Fibroblast of villous mesenchyme (primary cell): ENCODE data around the gene STX19. TPM values are rescaled to one million over a fixed set of nuclear protein-coding genes. Genes with fewer than 3 reads are reported as not detected.

Experiments used
- DNase-seq: peaks from one replicate; pipeline ENCODE4 v3.0.0-alpha.2; 2010; ENCODE audit warnings: low read depth
- H3K4me3 ChIP-seq: 2 replicates; pipeline ENCODE4 v1.5.1; 2011; ENCODE audit warnings: low read depth, mild to moderate bottlenecking, low read length
- total RNA-seq: library from RNA; depleted of rRNA; stranded (reverse); fragments of >200 nt; gene quantifications from 2 replicates; pipeline ENCODE4 v1.2.3, GENCODE V29; 2012
- TF ChIP-seq, protein P1 (sequence below): IDR thresholded peaks from 2 replicates; pipeline ENCODE4 v1.5.1; 2012; ENCODE audit warnings: low read depth, mild to moderate bottlenecking, low read length; ENCODE audit not compliant: insufficient read depth

STX19 gene, protein sequence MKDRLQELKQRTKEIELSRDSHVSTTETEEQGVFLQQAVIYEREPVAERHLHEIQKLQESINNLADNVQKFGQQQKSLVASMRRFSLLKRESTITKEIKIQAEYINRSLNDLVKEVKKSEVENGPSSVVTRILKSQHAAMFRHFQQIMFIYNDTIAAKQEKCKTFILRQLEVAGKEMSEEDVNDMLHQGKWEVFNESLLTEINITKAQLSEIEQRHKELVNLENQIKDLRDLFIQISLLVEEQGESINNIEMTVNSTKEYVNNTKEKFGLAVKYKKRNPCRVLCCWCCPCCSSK
- not detected in 2 replicates for total RNA-seq

DNA sequence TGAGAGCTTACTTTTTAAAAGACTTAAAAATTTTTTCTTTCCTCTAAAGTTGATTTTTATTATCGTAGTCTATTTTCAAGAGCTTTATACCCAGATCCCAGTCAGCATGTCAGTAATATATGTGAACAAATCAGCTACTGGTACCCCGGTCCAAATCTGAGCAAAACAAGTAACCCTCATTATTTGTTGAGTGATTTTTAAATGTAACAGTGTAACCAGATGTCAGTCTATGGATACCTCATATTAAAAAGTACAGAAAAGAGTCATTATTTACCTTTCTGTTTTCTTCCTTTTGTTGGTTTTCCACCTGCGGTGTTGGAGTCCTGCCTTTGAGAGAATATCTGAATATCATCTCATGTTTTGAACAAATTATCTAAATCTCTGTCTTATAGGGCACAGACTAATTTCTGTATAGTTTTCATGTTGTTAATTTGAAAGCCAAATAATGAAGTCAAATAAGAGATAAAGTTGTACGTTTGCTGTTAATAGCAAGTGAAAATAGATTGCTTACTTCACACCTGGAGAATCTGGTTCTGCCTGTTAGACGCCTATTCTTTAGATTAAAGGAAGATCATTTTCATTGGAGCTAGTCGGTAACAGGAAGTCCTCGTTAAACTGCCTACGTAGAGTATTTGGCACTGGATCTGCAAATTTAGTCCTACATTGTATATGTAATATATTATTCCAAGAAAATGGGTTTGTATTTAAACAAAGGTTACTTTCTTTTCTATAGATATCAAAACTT lies at the start of gene STX19:
Gene STX19 (minus strand): TSS at position 505 of the 745 bp plus-strand sequence. CDS start 13,328 bp downstream, outside the sequence.
- no peak for DNase-seq
- H3K4me3 ChIP-seq, result no peak within 1 kb of the TSS
- TF ChIP-seq, protein P1, sequence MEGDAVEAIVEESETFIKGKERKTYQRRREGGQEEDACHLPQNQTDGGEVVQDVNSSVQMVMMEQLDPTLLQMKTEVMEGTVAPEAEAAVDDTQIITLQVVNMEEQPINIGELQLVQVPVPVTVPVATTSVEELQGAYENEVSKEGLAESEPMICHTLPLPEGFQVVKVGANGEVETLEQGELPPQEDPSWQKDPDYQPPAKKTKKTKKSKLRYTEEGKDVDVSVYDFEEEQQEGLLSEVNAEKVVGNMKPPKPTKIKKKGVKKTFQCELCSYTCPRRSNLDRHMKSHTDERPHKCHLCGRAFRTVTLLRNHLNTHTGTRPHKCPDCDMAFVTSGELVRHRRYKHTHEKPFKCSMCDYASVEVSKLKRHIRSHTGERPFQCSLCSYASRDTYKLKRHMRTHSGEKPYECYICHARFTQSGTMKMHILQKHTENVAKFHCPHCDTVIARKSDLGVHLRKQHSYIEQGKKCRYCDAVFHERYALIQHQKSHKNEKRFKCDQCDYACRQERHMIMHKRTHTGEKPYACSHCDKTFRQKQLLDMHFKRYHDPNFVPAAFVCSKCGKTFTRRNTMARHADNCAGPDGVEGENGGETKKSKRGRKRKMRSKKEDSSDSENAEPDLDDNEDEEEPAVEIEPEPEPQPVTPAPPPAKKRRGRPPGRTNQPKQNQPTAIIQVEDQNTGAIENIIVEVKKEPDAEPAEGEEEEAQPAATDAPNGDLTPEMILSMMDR, result no peak

DNA sequence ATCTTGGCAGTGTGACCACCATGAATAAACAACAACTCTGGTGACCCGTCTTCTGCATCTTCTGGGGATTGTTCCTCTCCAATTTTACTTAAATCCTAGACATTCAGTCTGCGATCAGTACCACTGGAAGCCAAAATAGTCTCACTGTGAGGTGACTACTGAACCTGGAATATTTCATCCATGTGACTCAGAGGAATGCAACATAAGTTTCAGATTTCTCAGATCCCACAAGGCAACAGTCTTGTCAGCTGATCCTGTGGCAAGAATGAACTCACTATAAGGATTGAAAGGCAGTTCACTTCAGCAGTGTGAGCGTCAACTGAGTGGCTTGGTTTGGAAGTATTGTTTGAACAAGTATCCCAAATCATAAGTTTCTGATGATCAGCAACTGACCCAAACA lies 47.7 kb upstream of the STX19 start:
- peak; percentile 7 for DNase-seq
- no peak overlapping the region for H3K4me3 ChIP-seq
- TF ChIP-seq, protein P1, result no peak

DNA sequence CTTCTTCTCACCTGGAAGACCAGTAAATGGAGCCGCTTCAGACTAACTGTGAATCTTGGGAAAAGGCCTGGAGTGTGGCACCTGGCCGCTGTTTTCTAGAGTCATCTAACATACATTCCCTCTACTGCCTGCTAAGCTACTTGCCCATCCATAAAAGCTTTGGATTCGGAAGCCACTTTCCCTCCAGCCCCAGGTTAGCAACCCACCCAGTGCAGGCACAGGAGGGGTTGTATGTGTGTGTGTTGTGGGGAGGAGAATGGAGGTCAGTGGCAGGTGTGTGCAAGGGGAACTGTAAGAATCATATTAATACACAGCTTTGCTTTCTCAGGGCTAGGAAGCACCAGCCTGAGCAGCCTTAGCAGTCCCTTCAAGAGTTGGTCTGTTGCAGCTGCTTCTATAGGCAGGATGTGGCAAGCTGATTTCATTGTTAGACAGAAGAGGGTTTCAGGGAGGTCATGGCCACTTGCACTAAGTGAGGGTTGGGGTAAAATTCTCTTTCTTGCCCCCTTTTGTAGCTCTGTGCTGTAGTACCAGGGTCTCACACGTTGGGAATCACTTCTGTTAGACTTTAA lies 43.4 kb upstream of the STX19 start:
- H3K4me3 ChIP-seq, result no peak overlapping the region
- no peak for DNase-seq
- TF ChIP-seq, protein P1, result no peak

DNA sequence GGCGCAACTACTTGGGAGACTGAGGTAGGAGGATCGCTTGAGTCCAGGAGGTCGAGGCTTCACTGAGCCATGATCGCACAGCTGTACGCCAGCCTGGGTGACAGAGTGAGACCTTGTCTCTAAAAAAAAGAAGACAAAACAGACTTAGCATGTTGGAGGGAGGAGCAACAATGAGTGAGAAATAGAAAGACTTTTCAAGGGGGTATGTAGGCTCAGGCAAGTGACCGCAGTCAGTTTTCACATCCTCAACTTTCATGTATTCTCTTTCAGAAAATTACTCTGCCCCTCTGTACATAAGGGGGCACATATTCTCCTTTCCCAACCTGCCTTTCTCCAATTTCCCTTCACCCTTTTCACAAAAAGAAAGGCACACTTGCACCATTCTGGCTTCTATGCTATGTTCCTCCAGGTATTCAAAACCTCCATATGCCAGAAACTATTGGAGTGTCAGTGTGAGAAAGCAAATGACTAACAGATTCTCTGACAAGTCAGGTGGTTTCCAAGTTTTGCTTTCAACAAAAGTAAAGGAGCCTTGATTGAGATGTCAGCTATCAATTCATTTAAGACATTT lies 42.0 kb upstream of the STX19 start:
- TF ChIP-seq, protein P1, result no peak
- H3K4me3 ChIP-seq, result no peak overlapping the region
- DNase-seq, result no peak

DNA sequence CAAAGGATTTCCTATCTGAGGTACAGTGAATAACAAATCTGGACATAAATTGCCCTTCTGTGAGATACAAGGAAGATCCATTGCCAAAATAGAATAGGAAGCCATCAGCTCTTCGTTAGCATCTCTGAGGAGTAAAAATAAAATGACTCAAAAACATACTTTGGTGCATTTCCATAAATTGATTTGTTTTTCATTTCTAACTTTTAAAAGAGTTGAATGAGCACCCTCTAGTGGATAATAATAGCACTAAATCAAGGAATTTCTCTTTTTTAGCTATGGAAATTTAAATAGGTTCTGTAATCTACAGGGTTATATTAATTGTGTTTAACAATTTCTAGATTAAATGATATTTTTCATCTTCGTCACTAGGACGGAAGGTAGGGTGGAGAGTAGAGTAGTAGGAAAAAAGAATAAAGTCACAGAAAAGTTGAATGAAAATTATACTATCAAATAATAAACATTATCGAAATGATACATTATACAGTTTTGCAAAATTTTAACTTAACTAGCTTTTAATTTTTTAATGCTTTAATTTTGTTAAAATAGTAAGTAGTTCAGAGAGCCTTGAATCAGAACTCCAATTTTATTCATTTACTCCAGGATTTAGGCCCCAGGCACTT lies 40.9 kb upstream of the STX19 start:
- TF ChIP-seq, protein P1, result peak; percentile 44
- peak; percentile 39 for DNase-seq
- no peak overlapping the region for H3K4me3 ChIP-seq
